Heart left ventricle (tissue), 13 donors: ENCODE measurements around the gene CC2D2B.

Experiments
- CTCF ChIP-seq, 12 donors: fragments of 200-600 bp; sonication (generic) in 4 of 12; IDR thresholded peaks; one replicate each; pipeline versions ENCODE4 v1.5.0 to v1.8.0; 2018 to 2022; ENCODE audit warnings: antibody characterized with exemption in 12 of 12, mild to moderate bottlenecking in 5 of 12
- POLR2A ChIP-seq, 2 donors: fragments of 450-650 bp; IDR thresholded peaks; one replicate each; pipeline ENCODE4 v1.6.1; 2017; ENCODE audit warnings: antibody characterized with exemption in 2 of 2, mild to moderate bottlenecking in 2 of 2, moderate library complexity in 2 of 2
- donor health status: ischemic (EF 13 %, LVEDD 7.1; RV severe dilation, severe dysfunction).
- donor health status: DM: no; HTN: yes; CAD: no.
- donor health status: DM: no; HTN: no; CAD: no.
- donor health status: ischemic (EF 25% LVEDD 6.9; RV normal size, moderate dysfunction).
- donor health status: ischemic (EF 25% LVEDD 5.7; RV mildly dilated, moderate dysfunction).
- donor health status: ischemic (EF 35%, LVEDD 5.7; RV mildly dilated, moderate dysfunction).
- donor health status: nonischemic (EF 11% LVEDD 7.7; RV severe dilation, severe dysfunction).
- donor health status: DM: yes; HTN: yes; CAD: no.
- donor health status: PGD.
- donor health status: ischemic (EF 29% LVEDD 5.4; RV normal size, mild dysfunction).
- donor health status: nonischemic (EF 23%, LVEDD 6.1; RV moderate dilation, normal function).

- no peak for TF ChIP-seq CTCF (IDR thresholded peaks at IDR 0.05)
- no peak for TF ChIP-seq POLR2A (IDR thresholded peaks at IDR 0.05)
Observed at GRCh38 chr10:95877881-95878280, 29.9 kb upstream of the CC2D2B start.
